Fibroblast of villous mesenchyme (primary cell): ENCODE data around the gene SLC25A24. TPM values are rescaled to one million over a fixed set of nuclear protein-coding genes. Genes with fewer than 3 reads are reported as not detected.
"Not testable (repeated sequence)": the region's sequence is repeated elsewhere in the genome, so short reads cannot be mapped to it uniquely, and the experiment has no call there.

Experiments
- DNase-seq: peaks from one replicate; pipeline ENCODE4 v3.0.0-alpha.2; 2010; ENCODE audit warnings: low read depth
- H3K4me3 ChIP-seq: 2 replicates; pipeline ENCODE4 v1.5.1; 2011; ENCODE audit warnings: low read depth, mild to moderate bottlenecking, low read length
- CTCF ChIP-seq: IDR thresholded peaks from 2 replicates; pipeline ENCODE4 v1.5.1; 2012; ENCODE audit warnings: low read depth, mild to moderate bottlenecking, low read length; ENCODE audit not compliant: insufficient read depth
- total RNA-seq: library from RNA; depleted of rRNA; stranded (reverse); fragments of >200 nt; gene quantifications from 2 replicates; pipeline ENCODE4 v1.2.3, GENCODE V29; 2012

SLC25A24 gene
- 62.2 and 80.7 TPM in 2 replicates for total RNA-seq

DNA sequence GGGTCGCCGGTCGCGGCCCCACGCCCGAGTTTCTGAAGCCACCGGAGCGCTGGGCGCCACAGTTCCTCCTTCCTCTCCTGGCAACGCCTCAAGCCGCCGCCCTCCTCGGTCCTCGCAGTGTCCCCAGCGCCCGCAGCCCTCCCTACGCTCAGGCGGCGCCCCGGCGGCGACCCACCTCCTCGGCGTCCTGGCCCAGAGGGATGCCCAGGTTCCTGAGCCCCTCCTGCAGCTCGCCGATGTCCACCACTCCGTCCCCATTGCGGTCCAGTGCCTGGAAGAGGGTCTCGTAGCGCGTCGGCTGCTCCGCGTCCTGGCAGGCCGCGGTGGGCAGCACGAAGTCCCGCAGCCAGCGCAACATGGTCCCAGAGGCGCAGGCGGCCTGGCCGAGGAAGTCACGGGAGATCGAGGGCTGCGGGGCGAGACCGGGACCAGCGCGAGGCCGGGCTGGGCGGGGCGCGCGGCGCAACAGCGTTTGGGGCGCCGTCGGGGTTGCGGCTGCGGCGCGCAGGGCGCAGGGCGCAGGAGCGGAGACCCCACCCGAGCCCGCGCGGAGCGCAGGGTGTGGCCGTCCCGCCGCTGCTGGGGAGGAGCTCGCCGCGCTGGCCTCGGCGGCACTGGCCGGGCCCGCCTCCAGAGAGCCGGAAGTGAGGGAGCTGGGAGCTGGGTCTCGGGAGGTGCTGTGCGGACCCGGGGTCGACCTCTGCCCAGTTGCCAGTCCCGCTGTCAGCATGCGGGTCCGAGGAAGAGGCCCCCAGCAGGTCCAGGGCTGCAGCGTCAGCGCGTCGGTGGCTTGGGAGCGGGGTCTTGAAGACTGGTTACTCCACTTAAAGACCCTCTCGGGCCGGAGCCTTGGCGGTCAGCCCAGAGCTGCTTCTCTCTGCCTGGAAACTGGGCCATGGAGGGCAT lies at the start of gene SLC25A24:
TSS of gene SLC25A24 (minus strand) at position 563 of the 906 bp plus-strand sequence. CDS start at position 358, 205 bp downstream.
- TF ChIP-seq CTCF, result no peak
- DNase-seq, result peak; percentile 81

GRCh38 chr1:108243976-108244375 lies 43.8 kb upstream of the SLC25A24 start, which contains the start of gene NBPF4:
Gene NBPF4 (minus strand): TSS chr1:108244076. CDS start chr1:108243761, 315 bp downstream.
- not testable (repeated sequence) for DNase-seq, H3K4me3 ChIP-seq

More for the DNA sequence above, at the start of gene SLC25A24:
- H3K4me3 ChIP-seq, result peak within 1 kb of the TSS; percentile 94

DNA sequence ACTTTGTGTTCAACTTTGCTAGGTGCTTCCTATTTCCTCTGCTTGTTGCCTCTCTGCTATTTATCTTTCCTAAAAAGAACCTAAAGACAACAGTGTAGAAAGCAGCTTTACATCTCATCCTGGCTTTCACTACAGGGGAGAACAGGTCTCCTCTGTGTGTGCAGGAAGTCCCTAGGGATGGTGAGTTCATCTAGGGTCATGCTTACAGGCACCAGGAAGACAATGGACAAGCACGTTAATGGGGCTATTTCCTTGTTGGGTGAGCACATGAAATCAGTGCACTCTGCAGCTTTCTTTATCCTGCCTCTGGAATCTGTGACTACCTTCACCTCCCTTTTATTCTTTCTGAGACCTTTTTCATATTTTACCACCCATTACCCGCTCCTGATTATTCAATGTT lies 39.3 kb upstream of the SLC25A24 start:
- not testable (repeated sequence) for DNase-seq, H3K4me3 ChIP-seq

- not testable (repeated sequence) for H3K4me3 ChIP-seq, DNase-seq
Observed at GRCh38 chr1:108235308-108235707, 35.2 kb upstream of the SLC25A24 start.

DNA sequence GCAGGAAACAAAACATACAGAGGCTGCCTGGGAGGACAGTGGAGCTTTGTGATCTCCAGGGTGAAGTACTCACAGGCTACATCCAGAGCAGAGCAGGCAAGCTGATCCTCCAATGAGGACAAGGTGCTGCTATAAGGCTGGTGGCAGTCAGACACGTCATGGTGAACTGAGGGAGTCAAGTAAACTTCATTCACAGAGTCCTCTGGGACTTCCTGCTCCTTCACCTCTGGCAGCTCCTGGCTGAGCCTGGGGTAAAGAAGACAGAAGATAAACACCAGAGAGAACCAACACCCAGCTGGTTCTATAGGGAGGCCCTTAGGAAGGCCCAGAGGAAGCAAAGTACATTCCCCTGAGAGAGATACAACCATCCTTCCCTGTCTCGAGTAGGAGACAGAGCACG lies 32.0 kb upstream of the SLC25A24 start:
- not testable (repeated sequence) for DNase-seq, H3K4me3 ChIP-seq

- not testable (repeated sequence) for H3K4me3 ChIP-seq, DNase-seq
Observed at GRCh38 chr1:108229976-108230375, 29.8 kb upstream of the SLC25A24 start.

DNA sequence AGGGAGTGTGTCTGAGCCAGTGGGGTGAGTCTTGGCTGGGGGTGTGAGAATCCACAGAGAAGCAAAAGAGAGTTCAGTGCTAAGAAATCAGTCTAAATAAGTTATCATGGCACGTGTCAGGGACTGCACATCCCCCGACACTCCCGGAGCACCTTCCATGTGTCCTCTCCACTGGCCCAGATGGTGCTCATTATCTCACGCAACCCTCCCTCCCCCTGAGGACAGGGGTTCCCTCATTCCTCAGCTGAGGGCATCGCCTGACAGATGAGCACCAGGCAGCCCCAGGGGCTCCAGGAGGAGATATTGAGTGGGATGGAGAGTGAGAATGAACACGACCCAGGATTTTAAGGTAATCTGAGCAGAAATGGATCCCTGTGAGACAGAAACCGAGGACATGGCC lies 27.6 kb upstream of the SLC25A24 start:
- DNase-seq, H3K4me3 ChIP-seq: not testable (repeated sequence)

- DNase-seq, H3K4me3 ChIP-seq: not testable (repeated sequence)
Observed at GRCh38 chr1:108226855-108227254, 26.7 kb upstream of the SLC25A24 start.

GRCh38 chr1:108223226-108223625 lies 23.1 kb upstream of the SLC25A24 start:
- not testable (repeated sequence) for DNase-seq, H3K4me3 ChIP-seq

GRCh38 chr1:108217515-108218174 lies 17.5 kb upstream of the SLC25A24 start:
- H3K4me3 ChIP-seq, DNase-seq: not testable (repeated sequence)

GRCh38 chr1:108217007-108217406 lies 16.9 kb upstream of the SLC25A24 start:
- not testable (repeated sequence) for H3K4me3 ChIP-seq, DNase-seq

GRCh38 chr1:108216028-108216890 lies 16.1 kb upstream of the SLC25A24 start:
- not testable (repeated sequence) for H3K4me3 ChIP-seq

More at GRCh38 chr1:108216028-108216890, 16.1 kb upstream of the SLC25A24 start:
- DNase-seq, result not testable (repeated sequence)
